Measurements from ENCODE around the gene DOC2B. TPM values are rescaled to one million over a fixed set of nuclear protein-coding genes. Genes with fewer than 3 reads are reported as not detected.
"Not testable (repeated sequence)": the region's sequence is repeated elsewhere in the genome, so short reads cannot be mapped to it uniquely, and the experiment has no call there.

Gene DOC2B
- total and polyA plus RNA-seq, 7 donors = 1.7 to 6.3 (median 3.3) TPM

DNA sequence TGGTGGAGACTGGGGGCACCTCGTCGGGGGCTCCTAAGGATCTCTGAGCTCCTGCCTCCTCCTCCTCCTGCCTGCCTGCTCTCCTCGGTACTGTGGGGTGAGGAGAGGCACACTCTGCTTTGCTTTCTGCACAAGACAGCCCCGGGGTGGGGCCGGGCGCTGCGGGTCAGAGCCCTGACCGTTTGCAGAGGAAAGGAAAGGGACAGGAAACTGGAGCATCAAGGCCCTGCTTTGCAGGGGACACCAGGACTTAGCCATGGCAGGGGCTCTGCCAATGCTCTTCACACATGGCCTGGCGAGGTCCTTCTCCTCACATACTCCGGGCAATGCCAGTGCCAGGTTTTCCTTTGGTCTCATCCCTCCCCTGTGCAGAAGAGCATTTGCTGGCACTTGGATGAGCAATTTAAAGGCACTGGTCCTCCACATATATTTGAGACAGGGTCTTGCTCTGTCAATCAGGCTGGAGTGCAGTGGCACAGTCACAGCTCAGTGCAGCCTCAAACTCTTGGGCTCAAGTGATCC is 23.8 kb upstream of the DOC2B start:
- Histone ChIP-seq H3K27ac (no peak overlapping the region), H3K4me1 (no peaks in the 10 kb centered on the region), H3K4me3 (no peak overlapping the region), H3K36me3 (ENCODE audit: insufficient read depth in 1 of 2, low read depth in 1 of 2) (no peaks in the 10 kb centered on the region), H3K27me3 (ENCODE audit: insufficient read depth in 3 of 3, low read length in 2 of 3) (peaks cover 0 to 7% (median 4%) of the 10 kb centered on the region in 3 donors), H3K9me3 (no peaks in the 10 kb centered on the region)
- intact Hi-C loops (cut with DNase I) = no loop called here
- 19 to 27% (median 23%) methylated on average over 8 to 10 of the region's 10 CpGs for WGBS, 3 donors
- ATAC-seq (no peak), DNase-seq (peak in 1 of 2 donors; percentile 45)
- TF ChIP-seq, protein P1, sequence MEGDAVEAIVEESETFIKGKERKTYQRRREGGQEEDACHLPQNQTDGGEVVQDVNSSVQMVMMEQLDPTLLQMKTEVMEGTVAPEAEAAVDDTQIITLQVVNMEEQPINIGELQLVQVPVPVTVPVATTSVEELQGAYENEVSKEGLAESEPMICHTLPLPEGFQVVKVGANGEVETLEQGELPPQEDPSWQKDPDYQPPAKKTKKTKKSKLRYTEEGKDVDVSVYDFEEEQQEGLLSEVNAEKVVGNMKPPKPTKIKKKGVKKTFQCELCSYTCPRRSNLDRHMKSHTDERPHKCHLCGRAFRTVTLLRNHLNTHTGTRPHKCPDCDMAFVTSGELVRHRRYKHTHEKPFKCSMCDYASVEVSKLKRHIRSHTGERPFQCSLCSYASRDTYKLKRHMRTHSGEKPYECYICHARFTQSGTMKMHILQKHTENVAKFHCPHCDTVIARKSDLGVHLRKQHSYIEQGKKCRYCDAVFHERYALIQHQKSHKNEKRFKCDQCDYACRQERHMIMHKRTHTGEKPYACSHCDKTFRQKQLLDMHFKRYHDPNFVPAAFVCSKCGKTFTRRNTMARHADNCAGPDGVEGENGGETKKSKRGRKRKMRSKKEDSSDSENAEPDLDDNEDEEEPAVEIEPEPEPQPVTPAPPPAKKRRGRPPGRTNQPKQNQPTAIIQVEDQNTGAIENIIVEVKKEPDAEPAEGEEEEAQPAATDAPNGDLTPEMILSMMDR (IDR thresholded peaks at IDR 0.05) = no peak

DNA sequence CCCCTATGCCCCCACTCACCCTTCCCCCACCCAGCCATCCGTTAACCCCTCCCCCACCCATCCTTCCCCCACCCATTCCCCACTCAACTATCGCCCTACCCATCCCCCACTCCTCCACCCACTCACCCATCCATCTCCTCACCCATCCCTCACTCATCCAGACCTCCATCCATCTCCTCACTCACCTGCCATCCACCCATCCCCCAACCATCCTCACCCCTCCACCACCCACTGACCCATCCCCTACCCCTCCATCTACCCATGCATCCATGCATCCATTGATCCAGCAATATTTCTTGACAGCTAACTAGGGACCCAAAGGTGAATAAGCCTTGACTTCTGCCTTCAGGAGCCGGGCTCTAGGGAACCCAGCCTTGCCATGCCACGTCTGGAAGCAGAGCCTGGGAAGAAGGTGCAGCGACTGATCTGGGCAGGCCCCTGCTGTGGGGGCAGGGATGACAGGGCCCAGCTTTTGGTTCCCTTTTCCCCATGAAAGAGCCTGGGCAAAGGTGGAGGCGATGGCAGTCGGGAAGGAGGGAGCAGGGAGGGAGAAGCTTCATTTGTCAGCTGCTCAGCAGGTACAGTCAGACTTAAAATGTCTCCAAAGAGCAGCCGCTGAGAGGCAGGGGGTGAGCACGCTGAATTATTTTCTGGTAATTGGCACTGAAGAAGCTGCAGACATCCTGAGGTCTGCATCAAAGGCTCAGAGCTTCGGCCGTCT is 23.1 kb upstream of the DOC2B start:
- whole genome bisulfite sequencing, 3 donors = 40 to 47% (median 42%) methylated on average over 11 of the region's 11 CpGs
- Histone ChIP-seq H3K27me3 (ENCODE audit: insufficient read depth in 3 of 3, low read length in 2 of 3) (peaks cover 0 to 13% (median 4%) of the 10 kb centered on the region in 3 donors), H3K36me3 (ENCODE audit: insufficient read depth in 1 of 2, low read depth in 1 of 2) (no peaks in the 10 kb centered on the region), H3K4me1 (no peaks in the 10 kb centered on the region), H3K9me3 (no peaks in the 10 kb centered on the region), H3K4me3 (no peak overlapping the region), H3K27ac (no peak overlapping the region)
- no peak for DNase-seq
- ATAC-seq = no peak
- intact Hi-C loops (cut with DNase I) = no loop called here
- TF ChIP-seq, protein P1 (IDR thresholded peaks at IDR 0.05) = no peak

DNA sequence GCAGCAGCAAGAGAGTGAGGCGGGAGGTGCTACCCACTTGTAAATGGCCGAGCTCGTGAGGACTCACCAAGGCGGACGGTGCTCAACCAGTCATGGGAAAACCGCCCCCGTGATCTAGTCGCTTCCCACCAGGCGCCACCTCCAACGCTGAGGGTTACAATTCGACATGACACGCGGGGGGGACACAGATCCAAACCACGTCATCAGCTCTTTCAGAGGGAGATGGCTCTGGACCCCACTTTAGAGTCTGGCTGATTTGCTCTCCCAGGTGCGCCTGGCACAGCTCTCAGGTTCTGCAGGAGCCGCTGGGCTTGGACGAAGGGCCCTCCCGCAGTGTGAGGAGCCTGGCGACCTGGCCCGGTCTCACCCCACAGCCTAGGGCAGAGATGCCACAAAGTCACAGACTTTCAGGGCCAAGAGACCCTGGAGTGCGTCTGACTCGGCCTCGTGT is 21.1 kb upstream of the DOC2B start:
- H3K36me3 ChIP-seq (ENCODE audit: insufficient read depth in 1 of 2, low read depth in 1 of 2) = no peaks in the 10 kb centered on the region
- H3K4me1 ChIP-seq = no peaks in the 10 kb centered on the region
- no peak for ATAC-seq
- intact Hi-C loops (cut with DNase I) = no loop called here
- TF ChIP-seq, protein P1 (IDR thresholded peaks at IDR 0.05) = no peak
- no peaks in the 10 kb centered on the region for H3K9me3 ChIP-seq
- 72 to 75% (median 73%) methylated on average over 23 of the region's 23 CpGs for WGBS, 3 donors
- no peak overlapping the region for H3K27ac ChIP-seq
- H3K4me3 ChIP-seq = no peak overlapping the region
- H3K27me3 ChIP-seq (ENCODE audit: insufficient read depth in 3 of 3, low read length in 2 of 3) = peaks cover 0 to 25% (median 8%) of the 10 kb centered on the region in 3 donors
- peak in 1 of 2 donors; percentile 38 for DNase-seq

DNA sequence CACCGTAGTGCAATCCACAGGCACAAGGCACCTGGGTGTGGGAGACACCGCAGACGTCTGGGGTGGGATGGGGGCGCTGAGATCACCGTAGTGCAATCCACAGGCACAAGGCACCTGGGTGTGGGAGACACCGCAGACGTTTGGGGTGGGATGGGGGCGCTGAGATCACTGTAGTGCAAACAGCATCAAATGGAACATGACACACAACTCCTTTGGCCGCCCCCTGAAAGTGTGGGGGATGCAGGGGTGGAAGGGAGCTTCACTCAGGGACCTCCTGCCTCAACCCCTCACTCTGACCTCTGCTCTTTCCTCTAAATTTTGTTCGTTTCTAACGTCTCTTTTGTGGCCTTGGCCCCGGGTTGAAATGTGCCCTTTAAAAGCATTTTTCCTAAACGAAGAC is 20.3 kb upstream of the DOC2B start:
- WGBS, 3 donors = 53 to 60% (median 60%) methylated on average over 10 of the region's 13 CpGs
- ATAC-seq; H3K4me1 ChIP-seq; H3K4me3 ChIP-seq; intact Hi-C loops (cut with DNase I); H3K36me3 ChIP-seq (ENCODE audit: insufficient read depth in 1 of 2, low read depth in 1 of 2); H3K9me3 ChIP-seq; DNase-seq; H3K27ac ChIP-seq: not testable (repeated sequence)
- H3K27me3 ChIP-seq (ENCODE audit: insufficient read depth in 3 of 3, low read length in 2 of 3) = peaks cover 0 to 33% (median 8%) of the 10 kb centered on the region in 3 donors

DNA sequence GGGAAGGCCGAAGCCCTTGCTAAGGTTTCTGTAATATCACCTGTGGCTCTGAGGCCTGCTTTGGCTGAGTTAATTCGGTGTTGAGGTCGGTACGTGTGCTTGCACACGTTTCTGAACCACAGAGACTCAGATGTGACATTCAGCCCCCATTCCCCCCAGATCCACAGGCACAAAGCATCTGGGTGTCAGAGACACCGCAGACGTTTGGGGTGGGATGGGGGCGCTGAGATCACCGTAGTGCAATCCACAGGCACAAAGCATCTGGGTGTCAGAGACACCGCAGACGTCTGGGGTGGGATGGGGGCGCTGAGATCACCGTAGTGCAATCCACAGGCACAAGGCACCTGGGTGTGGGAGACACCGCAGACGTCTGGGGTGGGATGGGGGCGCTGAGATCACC is 19.8 kb upstream of the DOC2B start:
- peak in 1 of 2 donors; percentile 10 for DNase-seq
- H3K4me1 ChIP-seq; H3K9me3 ChIP-seq; H3K27ac ChIP-seq; ATAC-seq; H3K36me3 ChIP-seq (ENCODE audit: insufficient read depth in 1 of 2, low read depth in 1 of 2); intact Hi-C loops (cut with DNase I); H3K4me3 ChIP-seq: not testable (repeated sequence)
- WGBS, 3 donors = 72 to 82% (median 75%) methylated on average over 12 to 14 of the region's 16 CpGs
- peaks cover 0 to 37% (median 8%) of the 10 kb centered on the region in 3 donors for H3K27me3 ChIP-seq (ENCODE audit: insufficient read depth in 3 of 3, low read length in 2 of 3)
